IMR-90 (cell line): ENCODE data around the gene ACOX3. TPM values are rescaled to one million over a fixed set of nuclear protein-coding genes. Genes with fewer than 3 reads are reported as not detected.

Experiments used
- ATAC-seq: fragments of 200-7000 bp; cut with Tn5 transposase; 2 replicates; pipeline ENCODE4 v1.9.1; 2020; ENCODE audit warnings: low read depth, mild to moderate bottlenecking, moderate library complexity
- BruUV-seq: library from RNA; stranded (reverse); fragments of 400-500 nt; replicated peaks from 2 replicates; lab custom pipeline; 2021; lab: Mats Ljungman, UMichigan
- CTCF ChIA-PET: fragments of 300-600 bp; formaldehyde crosslinking; extraction: SDS; loops from one replicate; lab custom pipeline; 2021; ENCODE audit warnings: antibody characterized with exemption; lab: Yijun Ruan, JAX
- POLR2A ChIA-PET: fragments of 300-600 bp; sonication (Branson Sonifier 250); formaldehyde crosslinking; loops from one replicate; lab custom pipeline; 2022; ENCODE audit warnings: antibody characterized with exemption; ENCODE audit not compliant: unreplicated experiment; lab: Charles Lee
- DNase-seq: peaks from one replicate; pipeline ENCODE4 v3.0.0; 2013
- H2AFZ ChIP-seq: replicated peaks from 2 replicates; pipeline ENCODE3; 2013; ENCODE audit warnings: low read length, mild to moderate bottlenecking; ENCODE audit not compliant: poor library complexity
- H2AK5ac ChIP-seq: 2 replicates; pipeline ENCODE4 v1.6.1; 2013; ENCODE audit warnings: low read depth, low read length, inconsistent platforms
- H2AK9ac ChIP-seq: replicated peaks from 2 replicates; pipeline ENCODE3; 2013; ENCODE audit warnings: mild to moderate bottlenecking, low read depth, low read length, moderate library complexity; ENCODE audit not compliant: poor library complexity
- H2BK120ac ChIP-seq: 2 replicates; pipeline ENCODE4 v1.6.1; 2013; ENCODE audit warnings: low read depth, low read length, inconsistent platforms
- H2BK15ac ChIP-seq: 3 replicates; pipeline ENCODE4 v1.6.1; 2013; ENCODE audit warnings: low read depth, low read length, inconsistent platforms
- H2BK20ac ChIP-seq: 2 replicates; pipeline ENCODE4 v1.6.1; 2013; ENCODE audit warnings: low read depth, mild to moderate bottlenecking, inconsistent platforms, low read length, moderate library complexity
- H2BK5ac ChIP-seq: 2 replicates; pipeline ENCODE4 v1.6.1; 2013; ENCODE audit warnings: mild to moderate bottlenecking, low read depth, low read length, inconsistent platforms; ENCODE audit not compliant: poor library complexity, severe bottlenecking
- H3K14ac ChIP-seq: replicated peaks from 2 replicates; pipeline ENCODE4 v1.6.1; 2013; ENCODE audit warnings: low read depth, low read length, inconsistent platforms
- H3K18ac ChIP-seq: 2 replicates; pipeline ENCODE4 v1.6.1; 2013; ENCODE audit warnings: low read depth, low read length, control low read depth
- H3K23ac ChIP-seq: 2 replicates; pipeline ENCODE4 v1.6.1; 2013; ENCODE audit warnings: low read depth, low read length, inconsistent platforms
- H3K27ac ChIP-seq: 2 replicates; pipeline ENCODE4 v1.5.1; 2013; ENCODE audit warnings: mild to moderate bottlenecking, control low read depth, low read length; ENCODE audit not compliant: insufficient read depth
- H3K27me3 ChIP-seq: 2 replicates; pipeline ENCODE4 v1.6.1; 2013; ENCODE audit warnings: low read length; ENCODE audit not compliant: control insufficient read depth, insufficient read depth
- H3K36me3 ChIP-seq: 2 replicates; pipeline ENCODE4 v1.6.1; 2013; ENCODE audit warnings: low read length, mixed read lengths; ENCODE audit not compliant: control insufficient read depth, insufficient read depth
- H3K4ac ChIP-seq: 2 replicates; pipeline ENCODE4 v1.6.1; 2013; ENCODE audit warnings: low read depth, low read length, inconsistent platforms
- H3K4me1 ChIP-seq: 2 replicates; pipeline ENCODE4 v1.6.1; 2013; ENCODE audit warnings: low read length, mixed read lengths; ENCODE audit not compliant: control insufficient read depth, insufficient read depth
- H3K4me2 ChIP-seq: 2 replicates; pipeline ENCODE4 v1.6.1; 2013; ENCODE audit warnings: low read depth, mild to moderate bottlenecking, control low read depth, low read length, moderate library complexity
- H3K4me3 ChIP-seq: 2 replicates; pipeline ENCODE4 v1.5.1; 2013; ENCODE audit warnings: low read depth, mild to moderate bottlenecking, control low read depth, low read length, moderate library complexity; ENCODE audit not compliant: insufficient read depth
- H3K56ac ChIP-seq: 2 replicates; pipeline ENCODE4 v1.6.1; 2013; ENCODE audit warnings: low read length, inconsistent platforms; ENCODE audit not compliant: insufficient read depth; ENCODE audit errors: extremely low read depth
- H3K79me1 ChIP-seq, 2 experiments: 2 replicates each; pipeline ENCODE4 v1.6.1; 2013; ENCODE audit warnings: low read length in 2 of 2, inconsistent platforms in 1 of 2, low read depth in 1 of 2
- H3K9ac ChIP-seq: 2 replicates; pipeline ENCODE4 v1.6.1; 2013; ENCODE audit warnings: low read depth, low read length, control low read depth
- H3K9me1 ChIP-seq: 2 replicates; pipeline ENCODE4 v1.6.1; 2013; ENCODE audit warnings: low read length, inconsistent platforms; ENCODE audit not compliant: insufficient read depth
- H3K9me3 ChIP-seq: 2 replicates; pipeline ENCODE4 v1.6.1; 2013; ENCODE audit warnings: low read length; ENCODE audit not compliant: control insufficient read depth, insufficient read depth
- H4K20me1 ChIP-seq: 2 replicates; pipeline ENCODE4 v1.6.1; 2013; ENCODE audit warnings: low read length, inconsistent platforms; ENCODE audit not compliant: insufficient read depth
- H4K5ac ChIP-seq: 2 replicates; pipeline ENCODE4 v1.6.1; 2013; ENCODE audit warnings: mild to moderate bottlenecking, low read depth, low read length, control low read depth
- H4K8ac ChIP-seq, 2 experiments: 2 replicates each; pipeline ENCODE4 v1.6.1; 2013; ENCODE audit warnings: low read depth in 2 of 2, low read length in 2 of 2, control low read depth in 1 of 2, inconsistent platforms in 1 of 2
- H4K91ac ChIP-seq: 2 replicates; pipeline ENCODE4 v1.6.1; 2013; ENCODE audit warnings: low read depth, low read length, inconsistent platforms; ENCODE audit not compliant: insufficient read depth
- CHD1 ChIP-seq: IDR thresholded peaks from 2 replicates; pipeline ENCODE4 v1.6.1; 2012; ENCODE audit warnings: low read depth, low read length, improper control_type of control experiment
- RFX5 ChIP-seq: IDR thresholded peaks from 2 replicates; pipeline ENCODE4 v1.8.0; 2012; ENCODE audit warnings: low read depth, mild to moderate bottlenecking, low read length, moderate library complexity
- WGBS, 2 experiments: methylation state at CpG; one replicate each; pipeline versions ENCODE4 v1.1.5 to v1.1.7; 2013; ENCODE audit warnings: missing lambda C conversion rate in 2 of 2; ENCODE audit not compliant: insufficient read length in 1 of 2; ENCODE audit errors: extremely low coverage in 2 of 2; 5-methylcytosine and 5-hydroxymethylcytosine counted together
- dilution Hi-C: fragments of 300-500 bp; cut with HindIII; formaldehyde crosslinking; loops from one replicate; pipeline ENCODE4 v1.14.3; 2018; ENCODE audit warnings: low sequenced_read_pairs; ENCODE audit not compliant: unreplicated experiment
- in situ Hi-C: fragments of 300-500 bp; cut with MboI; formaldehyde crosslinking; loops from 3 replicates; pipeline ENCODE4 v1.14.3; 2019; ENCODE audit warnings: low sequenced_read_pairs, inconsistent platforms, mixed read lengths
- intact Hi-C: fragments of 100-400 bp; cut with micrococcal nuclease; formaldehyde crosslinking; loops from 2 replicates; pipeline ENCODE4 v1.10.0; 2022
- polyA plus RNA-seq, 3 experiments: library from polyadenylated mRNA; depleted of rRNA; stranded (reverse); fragments of >200 nt; gene quantifications; 2 replicates each; pipeline ENCODE4 v1.2.3, GENCODE V29; 2012; ENCODE audit warnings: low replicate concordance in 1 of 3
- total RNA-seq: library from RNA; depleted of rRNA; stranded (reverse); fragments of >200 nt; gene quantifications from 2 replicates; pipeline ENCODE4 v1.2.3, GENCODE V29; 2012
- TF ChIP-seq, protein P1 (sequence below): conservative IDR thresholded peaks from 2 replicates; pipeline ENCODE4 v1.5.1; 2012; ENCODE audit warnings: mild to moderate bottlenecking, low read depth, low read length, improper control_type of control experiment

ACOX3 gene
- total and polyA plus RNA-seq, 2 of the 4 experiments (the other 2 are of a cell fraction): 15.2 to 25.8 TPM

DNA sequence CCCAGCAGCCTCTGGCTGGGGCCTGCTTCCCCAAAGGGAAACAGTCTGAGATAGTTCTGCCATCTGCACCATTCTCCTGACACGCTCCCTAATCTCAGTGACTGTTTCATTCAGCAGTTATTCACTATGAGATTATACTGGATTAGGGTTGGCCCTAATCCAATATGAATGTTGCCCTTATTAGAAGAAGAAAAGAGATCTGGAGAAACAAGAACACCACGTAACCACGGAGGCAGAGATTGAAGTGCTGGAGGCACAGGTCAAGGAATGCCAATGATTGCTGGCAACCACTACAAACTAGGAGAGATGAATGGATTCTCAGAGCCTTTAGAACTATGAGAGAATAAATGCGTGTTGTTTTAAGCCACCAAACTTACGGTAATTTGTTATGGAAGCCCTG, 7.4 kb downstream of the ACOX3 start:
- peaks cover 7% of the 10 kb centered on the region for H3K4me1 ChIP-seq
- no peaks in the 10 kb centered on the region for H3K27me3 ChIP-seq
- H4K5ac ChIP-seq: no peak overlapping the region
- POLR2A ChIA-PET: no interaction called here
- H3K79me1 ChIP-seq: peaks cover 21 to 42% of the 10 kb centered on the region in 2 experiments
- no peak for ATAC-seq
- H4K8ac ChIP-seq: no peak overlapping the region
- CTCF ChIA-PET: no interaction called here
- intact Hi-C loops (no loop called here), dilution Hi-C loops (no loop called here), in situ Hi-C loops (loop anchor here (25.0 kb wide), 1 partner anchor 1654 kb away; no protein-coding TSS in a partner anchor)
- H2AK5ac ChIP-seq: no peak overlapping the region
- H3K36me3 ChIP-seq: no peaks in the 10 kb centered on the region
- no peak overlapping the region for H3K4me2 ChIP-seq
- BruUV-seq: no TSS peak
- H4K20me1 ChIP-seq: no peaks in the 10 kb centered on the region; the same call in 1 of the 2 replicates
- no peak overlapping the region for H2BK20ac ChIP-seq
- H3K9ac ChIP-seq: no peak overlapping the region
- no peaks in the 10 kb centered on the region for H3K9me3 ChIP-seq
- no peak overlapping the region for H3K23ac ChIP-seq
- H2AFZ ChIP-seq: no peak overlapping the region
- no peak for DNase-seq
- H3K56ac ChIP-seq: no peak overlapping the region
- no peak overlapping the region for H2BK15ac ChIP-seq
- no peak overlapping the region for H3K14ac ChIP-seq
- H2BK120ac ChIP-seq: no peak overlapping the region
- H3K9me1 ChIP-seq: peaks cover 5% of the 10 kb centered on the region; the same call in 1 of the 2 replicates
- H3K27ac ChIP-seq: no peak overlapping the region
- H3K4ac ChIP-seq: no peak overlapping the region
- H3K18ac ChIP-seq: no peak overlapping the region
- H4K91ac ChIP-seq: no peak overlapping the region
- WGBS, 2 experiments: 83% methylated on average over 2 of the region's 5 CpGs; no CpG with 5 or more reads in 1 of the 2 experiments
- H3K4me3 ChIP-seq: no peak overlapping the region
- TF ChIP-seq CHD1 (no peak), RFX5 (no peak)
- TF ChIP-seq, protein P1, sequence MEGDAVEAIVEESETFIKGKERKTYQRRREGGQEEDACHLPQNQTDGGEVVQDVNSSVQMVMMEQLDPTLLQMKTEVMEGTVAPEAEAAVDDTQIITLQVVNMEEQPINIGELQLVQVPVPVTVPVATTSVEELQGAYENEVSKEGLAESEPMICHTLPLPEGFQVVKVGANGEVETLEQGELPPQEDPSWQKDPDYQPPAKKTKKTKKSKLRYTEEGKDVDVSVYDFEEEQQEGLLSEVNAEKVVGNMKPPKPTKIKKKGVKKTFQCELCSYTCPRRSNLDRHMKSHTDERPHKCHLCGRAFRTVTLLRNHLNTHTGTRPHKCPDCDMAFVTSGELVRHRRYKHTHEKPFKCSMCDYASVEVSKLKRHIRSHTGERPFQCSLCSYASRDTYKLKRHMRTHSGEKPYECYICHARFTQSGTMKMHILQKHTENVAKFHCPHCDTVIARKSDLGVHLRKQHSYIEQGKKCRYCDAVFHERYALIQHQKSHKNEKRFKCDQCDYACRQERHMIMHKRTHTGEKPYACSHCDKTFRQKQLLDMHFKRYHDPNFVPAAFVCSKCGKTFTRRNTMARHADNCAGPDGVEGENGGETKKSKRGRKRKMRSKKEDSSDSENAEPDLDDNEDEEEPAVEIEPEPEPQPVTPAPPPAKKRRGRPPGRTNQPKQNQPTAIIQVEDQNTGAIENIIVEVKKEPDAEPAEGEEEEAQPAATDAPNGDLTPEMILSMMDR: no peak
- no peak overlapping the region for H2AK9ac ChIP-seq
- no peak overlapping the region for H2BK5ac ChIP-seq
